GM12878 (cell line): Measurements from ENCODE around the gene FAM89A.

Source experiments
- CBX5 ChIP-seq: sonication (generic); IDR thresholded peaks from 2 replicates; pipeline ENCODE4 v1.6.1; 2016; ENCODE audit warnings: low read depth, moderate library complexity, mild to moderate bottlenecking, inconsistent platforms
- EZH2 ChIP-seq: IDR thresholded peaks from 2 replicates; pipeline ENCODE4 v1.6.1; 2012; ENCODE audit warnings: low read depth, mild to moderate bottlenecking, control low read depth, inconsistent platforms, low read length, borderline replicate concordance; ENCODE audit not compliant: control insufficient read depth
- HDAC2 ChIP-seq: fragments of 200-600 bp; sonication (generic); IDR thresholded peaks from 2 replicates; pipeline ENCODE4 v1.6.1; 2017
- KAT2A ChIP-seq: conservative IDR thresholded peaks from 2 replicates; pipeline ENCODE4 v1.6.1; 2011; ENCODE audit warnings: low read depth, low read length; ENCODE audit not compliant: control insufficient read depth
- NFXL1 ChIP-seq: fragments of 450-650 bp; IDR thresholded peaks from 2 replicates; pipeline ENCODE4 v1.6.1; 2017; ENCODE audit warnings: antibody characterized with exemption, mild to moderate bottlenecking, borderline replicate concordance
- POLR2AphosphoS5 ChIP-seq: IDR thresholded peaks from 2 replicates; pipeline ENCODE4 v1.6.1; 2011; ENCODE audit warnings: mild to moderate bottlenecking, low read length, inconsistent platforms
- REST ChIP-seq: IDR thresholded peaks from 2 replicates; pipeline ENCODE4 v1.6.1; 2012; ENCODE audit warnings: mild to moderate bottlenecking, low read depth, low read length
- SREBF2 ChIP-seq: IDR thresholded peaks from 2 replicates; pipeline ENCODE4 v1.6.1; 2012; ENCODE audit warnings: mild to moderate bottlenecking, low read length
- USF2 ChIP-seq: IDR thresholded peaks from 2 replicates; pipeline ENCODE4 v1.6.1; 2011; ENCODE audit warnings: low read depth, low read length, improper control_type of control experiment, borderline replicate concordance
- TF ChIP-seq, protein P1 (sequence below), 3 experiments: IDR thresholded peaks in 2 of 3; conservative IDR thresholded peaks in 1 of 3; 2 replicates each; pipeline ENCODE4 v1.5.1; 2011; ENCODE audit warnings: low read depth in 3 of 3, low read length in 3 of 3, mild to moderate bottlenecking in 3 of 3, control low read depth in 2 of 3, moderate library complexity in 2 of 3, inconsistent platforms in 1 of 3, mixed read lengths in 1 of 3; ENCODE audit not compliant: control insufficient read depth in 2 of 3, insufficient read depth in 1 of 3; ENCODE audit errors: extremely low read depth in 1 of 3
- TF ChIP-seq, protein P2 (sequence below): fragments of 450-650 bp; IDR thresholded peaks from 2 replicates; pipeline ENCODE4 v1.6.1; 2017; ENCODE audit warnings: mild to moderate bottlenecking
- TF ChIP-seq, protein P3 (sequence below): fragments of 450-650 bp; formaldehyde crosslinking; IDR thresholded peaks from 2 replicates; pipeline ENCODE4 v1.4.0; 2022; ENCODE audit warnings: mild to moderate bottlenecking, moderate library complexity

GRCh38 chr1:231050395-231050794 lies 10.3 kb upstream of the FAM89A start:
- TF ChIP-seq SREBF2 (no peak), KAT2A (no peak), USF2 (no peak), EZH2 (no peak), HDAC2 (no peak), CBX5 (no peak), REST (no peak), NFXL1 (no peak), POLR2AphosphoS5 (no peak)
- TF ChIP-seq, protein P1, sequence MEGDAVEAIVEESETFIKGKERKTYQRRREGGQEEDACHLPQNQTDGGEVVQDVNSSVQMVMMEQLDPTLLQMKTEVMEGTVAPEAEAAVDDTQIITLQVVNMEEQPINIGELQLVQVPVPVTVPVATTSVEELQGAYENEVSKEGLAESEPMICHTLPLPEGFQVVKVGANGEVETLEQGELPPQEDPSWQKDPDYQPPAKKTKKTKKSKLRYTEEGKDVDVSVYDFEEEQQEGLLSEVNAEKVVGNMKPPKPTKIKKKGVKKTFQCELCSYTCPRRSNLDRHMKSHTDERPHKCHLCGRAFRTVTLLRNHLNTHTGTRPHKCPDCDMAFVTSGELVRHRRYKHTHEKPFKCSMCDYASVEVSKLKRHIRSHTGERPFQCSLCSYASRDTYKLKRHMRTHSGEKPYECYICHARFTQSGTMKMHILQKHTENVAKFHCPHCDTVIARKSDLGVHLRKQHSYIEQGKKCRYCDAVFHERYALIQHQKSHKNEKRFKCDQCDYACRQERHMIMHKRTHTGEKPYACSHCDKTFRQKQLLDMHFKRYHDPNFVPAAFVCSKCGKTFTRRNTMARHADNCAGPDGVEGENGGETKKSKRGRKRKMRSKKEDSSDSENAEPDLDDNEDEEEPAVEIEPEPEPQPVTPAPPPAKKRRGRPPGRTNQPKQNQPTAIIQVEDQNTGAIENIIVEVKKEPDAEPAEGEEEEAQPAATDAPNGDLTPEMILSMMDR (IDR thresholded peaks at IDR 0.05 in 2 of 3, conservative IDR thresholded peaks at IDR 0.05 in 1 of 3; ENCODE audit: control insufficient read depth in 2 of 3, extremely low read depth in 1 of 3, insufficient read depth in 1 of 3, low read depth in 3 of 3, low read length in 3 of 3): no peak
- TF ChIP-seq, protein P2, sequence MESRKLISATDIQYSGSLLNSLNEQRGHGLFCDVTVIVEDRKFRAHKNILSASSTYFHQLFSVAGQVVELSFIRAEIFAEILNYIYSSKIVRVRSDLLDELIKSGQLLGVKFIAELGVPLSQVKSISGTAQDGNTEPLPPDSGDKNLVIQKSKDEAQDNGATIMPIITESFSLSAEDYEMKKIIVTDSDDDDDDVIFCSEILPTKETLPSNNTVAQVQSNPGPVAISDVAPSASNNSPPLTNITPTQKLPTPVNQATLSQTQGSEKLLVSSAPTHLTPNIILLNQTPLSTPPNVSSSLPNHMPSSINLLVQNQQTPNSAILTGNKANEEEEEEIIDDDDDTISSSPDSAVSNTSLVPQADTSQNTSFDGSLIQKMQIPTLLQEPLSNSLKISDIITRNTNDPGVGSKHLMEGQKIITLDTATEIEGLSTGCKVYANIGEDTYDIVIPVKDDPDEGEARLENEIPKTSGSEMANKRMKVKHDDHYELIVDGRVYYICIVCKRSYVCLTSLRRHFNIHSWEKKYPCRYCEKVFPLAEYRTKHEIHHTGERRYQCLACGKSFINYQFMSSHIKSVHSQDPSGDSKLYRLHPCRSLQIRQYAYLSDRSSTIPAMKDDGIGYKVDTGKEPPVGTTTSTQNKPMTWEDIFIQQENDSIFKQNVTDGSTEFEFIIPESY: no peak
- TF ChIP-seq, protein P3, sequence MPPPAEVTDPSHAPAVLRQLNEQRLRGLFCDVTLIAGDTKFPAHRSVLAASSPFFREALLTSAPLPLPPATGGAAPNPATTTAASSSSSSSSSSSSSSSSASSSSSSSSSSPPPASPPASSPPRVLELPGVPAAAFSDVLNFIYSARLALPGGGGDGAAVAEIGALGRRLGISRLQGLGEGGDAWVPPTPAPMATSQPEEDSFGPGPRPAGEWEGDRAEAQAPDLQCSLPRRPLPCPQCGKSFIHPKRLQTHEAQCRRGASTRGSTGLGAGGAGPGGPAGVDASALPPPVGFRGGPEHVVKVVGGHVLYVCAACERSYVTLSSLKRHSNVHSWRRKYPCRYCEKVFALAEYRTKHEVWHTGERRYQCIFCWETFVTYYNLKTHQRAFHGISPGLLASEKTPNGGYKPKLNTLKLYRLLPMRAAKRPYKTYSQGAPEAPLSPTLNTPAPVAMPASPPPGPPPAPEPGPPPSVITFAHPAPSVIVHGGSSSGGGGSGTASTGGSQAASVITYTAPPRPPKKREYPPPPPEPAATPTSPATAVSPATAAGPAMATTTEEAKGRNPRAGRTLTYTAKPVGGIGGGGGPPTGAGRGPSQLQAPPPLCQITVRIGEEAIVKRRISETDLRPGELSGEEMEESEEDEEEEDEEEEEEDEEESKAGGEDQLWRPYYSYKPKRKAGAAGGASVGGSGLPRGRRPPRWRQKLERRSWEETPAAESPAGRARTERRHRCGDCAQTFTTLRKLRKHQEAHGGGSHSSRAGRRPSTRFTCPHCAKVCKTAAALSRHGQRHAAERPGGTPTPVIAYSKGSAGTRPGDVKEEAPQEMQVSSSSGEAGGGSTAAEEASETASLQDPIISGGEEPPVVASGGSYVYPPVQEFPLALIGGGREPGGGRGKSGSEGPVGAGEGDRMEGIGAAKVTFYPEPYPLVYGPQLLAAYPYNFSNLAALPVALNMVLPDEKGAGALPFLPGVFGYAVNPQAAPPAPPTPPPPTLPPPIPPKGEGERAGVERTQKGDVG: no peak
